T-helper 9 cell (primary cell): ENCODE data around the gene PRCP.
"Not testable (repeated sequence)": the region's sequence is repeated elsewhere in the genome, so short reads cannot be mapped to it uniquely, and the experiment has no call there.

ENCODE experiments used
- DNase-seq: peaks from one replicate; pipeline ENCODE4 v3.0.0-alpha.2; 2020
- total RNA-seq, 2 donors: gene quantifications; one replicate each; lab custom pipeline; 2026; lab: John Stamatoyannopoulos, UW

PRCP gene
- 20.3 to 39.1 reads per million in 2 donors for total RNA-seq

DNA sequence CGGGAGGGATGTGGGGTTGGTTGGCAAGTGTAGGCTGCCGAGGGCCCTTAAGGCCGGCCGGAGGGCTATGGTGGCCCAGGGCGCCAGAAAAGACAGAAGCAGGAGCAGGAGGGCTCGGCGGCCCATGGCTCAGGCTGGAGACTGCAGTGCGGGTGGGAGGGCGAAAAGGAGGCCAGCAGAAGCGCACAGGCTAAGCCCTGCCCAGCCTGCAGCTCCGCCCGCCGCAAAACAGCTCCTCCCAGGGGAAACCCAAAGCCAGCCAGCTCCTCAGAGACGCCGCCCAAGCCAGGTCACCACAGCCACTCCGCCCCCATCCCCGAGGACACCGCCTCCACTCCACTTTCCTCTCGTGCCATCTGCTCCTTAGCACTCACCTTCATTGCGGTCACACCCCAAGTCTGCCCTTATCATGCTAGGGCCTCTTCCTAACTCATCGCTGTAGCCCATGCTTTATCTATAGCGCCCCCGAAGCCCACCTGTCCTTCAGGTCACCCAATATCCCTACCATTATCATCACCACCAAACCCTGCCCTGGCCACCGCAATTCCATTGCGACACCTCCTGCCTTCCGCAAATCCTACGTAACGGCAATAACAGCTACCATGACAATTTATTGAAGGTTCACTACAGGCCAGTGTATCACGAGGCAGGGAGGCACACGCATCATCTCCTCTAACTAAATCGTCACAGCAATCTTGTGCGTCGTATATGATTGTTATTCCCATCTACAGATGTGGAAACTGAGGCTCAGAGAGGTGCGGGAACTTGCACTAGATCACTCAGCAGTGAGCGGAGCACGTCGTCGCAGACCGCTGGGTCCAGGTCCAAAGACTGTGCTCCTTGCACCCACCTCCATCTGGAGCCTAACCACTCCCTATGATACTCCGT lies at the start of gene PRCP:
TSS of gene PRCP (minus strand) at position 154 of the 888 bp plus-strand sequence. CDS start at position 126, 28 bp downstream.
- DNase-seq = peak; percentile 92

- no peak for DNase-seq
Measured at GRCh38 chr11:82949352-82949751, 49.1 kb upstream of the PRCP start.

DNA sequence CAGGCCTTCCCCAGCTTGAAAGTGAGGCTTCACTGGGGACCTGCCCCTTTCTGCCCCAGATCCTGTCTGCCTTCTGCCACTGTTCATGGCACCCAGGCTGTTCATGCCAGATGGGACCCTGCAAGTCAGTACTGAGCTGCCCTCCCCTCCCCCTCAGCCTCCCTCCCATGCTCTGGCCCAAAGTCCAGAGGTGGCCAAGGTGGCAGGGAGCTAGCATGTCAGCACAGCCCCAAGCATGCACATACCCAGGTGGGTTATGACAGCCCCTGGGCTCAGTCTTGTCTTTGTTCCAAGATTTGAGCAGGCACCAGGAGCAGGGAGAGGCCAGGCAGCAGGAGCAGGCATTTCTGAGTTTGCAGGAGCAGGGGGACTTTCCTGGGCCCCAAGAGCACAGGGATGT lies 45.5 kb upstream of the PRCP start:
- DNase-seq = no peak

GRCh38 chr11:82945041-82945440 lies 44.8 kb upstream of the PRCP start:
- not testable (repeated sequence) for DNase-seq

DNA sequence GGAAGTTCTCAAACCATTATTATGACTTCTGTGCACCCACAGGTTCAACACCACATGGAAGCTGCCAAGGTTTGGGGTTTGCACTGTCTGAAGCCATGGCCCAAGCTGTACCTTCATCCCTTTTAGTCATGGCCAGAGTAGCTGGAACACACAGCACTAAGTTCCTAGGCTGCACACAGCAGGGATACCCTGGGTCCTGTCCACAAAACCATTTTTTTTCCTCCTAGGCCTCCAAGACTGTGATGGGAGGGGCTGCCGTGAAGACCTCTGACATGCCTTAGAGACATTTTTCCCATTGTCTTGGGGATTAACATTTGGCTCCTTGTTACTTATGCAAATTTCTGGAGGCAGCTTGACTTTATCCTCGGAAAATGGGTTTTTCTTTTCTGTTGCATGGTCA lies 44.0 kb upstream of the PRCP start:
- no peak for DNase-seq

DNA sequence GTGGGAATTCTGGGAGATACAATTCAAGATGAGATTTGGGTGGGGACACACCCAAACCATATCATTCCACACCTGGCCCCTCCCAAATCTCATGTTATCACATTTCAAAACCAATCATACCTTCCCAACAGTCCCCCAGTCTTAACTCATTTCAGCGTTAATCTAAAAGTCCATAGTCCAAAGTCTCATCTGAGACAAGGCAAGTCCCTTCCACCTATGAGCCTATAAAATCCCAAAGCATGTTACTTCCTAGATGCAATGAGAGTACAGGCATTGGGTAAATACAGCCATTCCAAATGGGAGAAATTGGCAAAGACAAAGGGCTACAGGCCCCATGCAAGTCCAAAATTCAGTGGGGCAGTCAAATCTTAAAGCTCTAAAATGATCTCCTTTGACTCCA lies 43.2 kb upstream of the PRCP start:
- not testable (repeated sequence) for DNase-seq

GRCh38 chr11:82942376-82942775 lies 42.1 kb upstream of the PRCP start:
- DNase-seq = no peak

GRCh38 chr11:82939456-82939855 lies 39.2 kb upstream of the PRCP start:
- no peak for DNase-seq

GRCh38 chr11:82937554-82937953 lies 37.3 kb upstream of the PRCP start:
- DNase-seq = no peak

- DNase-seq = no peak
Measured at GRCh38 chr11:82936261-82936660, 36.0 kb upstream of the PRCP start.

- no peak for DNase-seq
Measured at GRCh38 chr11:82932564-82932963, 32.3 kb upstream of the PRCP start.

DNA sequence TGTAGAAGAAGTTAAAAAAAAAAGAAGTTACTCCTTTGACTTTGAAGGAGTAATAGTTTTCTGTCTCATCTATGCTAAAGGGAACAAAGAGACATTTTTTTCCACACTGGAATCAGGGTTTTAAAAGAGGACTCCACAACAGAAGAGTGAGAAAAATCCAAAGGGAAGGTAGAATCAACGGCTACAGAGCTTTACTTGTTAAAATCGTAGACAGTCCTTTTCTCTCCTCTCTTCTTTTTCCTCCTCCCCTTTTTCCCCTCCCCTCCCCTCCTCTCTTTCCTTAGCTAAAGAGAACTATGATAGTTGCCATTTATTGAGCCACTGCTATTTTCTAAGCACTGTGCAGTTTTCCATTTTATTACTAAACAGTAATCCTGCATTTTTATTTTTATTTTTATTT lies 30.5 kb upstream of the PRCP start:
- DNase-seq = no peak

- DNase-seq = no peak
Measured at GRCh38 chr11:82930229-82930628, 30.0 kb upstream of the PRCP start.

GRCh38 chr11:82929121-82929520 lies 28.9 kb upstream of the PRCP start:
- no peak for DNase-seq

- no peak for DNase-seq
Measured at GRCh38 chr11:82927264-82927880, 27.1 kb upstream of the PRCP start.

GRCh38 chr11:82924522-82925224 lies 24.4 kb upstream of the PRCP start:
- no peak for DNase-seq

DNA sequence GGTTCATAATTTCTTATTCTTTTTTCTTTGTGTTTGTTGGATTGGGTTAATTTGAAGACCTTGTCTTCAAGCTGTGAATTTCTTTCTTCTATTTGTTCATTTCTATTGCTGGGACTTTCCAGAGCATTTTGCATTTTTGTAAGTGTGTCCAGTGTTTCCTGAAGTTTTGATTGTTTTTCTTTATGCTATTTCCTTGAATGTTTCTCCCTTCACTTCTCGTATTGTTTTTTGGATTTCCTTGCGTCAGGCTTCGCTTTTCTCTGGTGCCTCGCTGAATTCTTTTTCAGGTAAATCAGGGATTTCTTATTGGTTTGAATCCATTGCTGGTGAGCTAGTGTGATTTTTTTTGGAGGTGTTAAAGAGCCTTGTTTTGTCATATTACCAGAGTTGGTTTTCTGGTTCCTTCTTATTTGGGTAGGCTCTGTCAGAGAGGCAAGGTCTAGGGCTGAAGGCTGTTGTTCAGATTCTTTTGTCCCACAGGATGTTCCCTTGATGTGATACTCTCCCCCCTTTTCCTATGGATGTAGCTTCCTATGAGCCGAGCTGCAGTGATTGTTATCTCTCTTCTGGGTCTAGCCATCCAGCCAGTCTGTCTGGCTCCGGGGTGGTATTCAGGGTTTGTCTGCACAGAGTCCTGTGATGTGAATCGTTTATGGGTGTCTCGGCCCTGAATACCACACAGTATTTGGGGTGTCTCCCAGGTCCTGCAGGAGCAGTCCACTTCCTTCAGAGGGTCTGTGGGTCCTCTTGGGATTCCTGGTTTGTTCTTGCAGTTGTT lies 22.4 kb upstream of the PRCP start:
- not testable (repeated sequence) for DNase-seq

- not testable (repeated sequence) for DNase-seq
Measured at GRCh38 chr11:82920227-82920626, 20.0 kb upstream of the PRCP start.

DNA sequence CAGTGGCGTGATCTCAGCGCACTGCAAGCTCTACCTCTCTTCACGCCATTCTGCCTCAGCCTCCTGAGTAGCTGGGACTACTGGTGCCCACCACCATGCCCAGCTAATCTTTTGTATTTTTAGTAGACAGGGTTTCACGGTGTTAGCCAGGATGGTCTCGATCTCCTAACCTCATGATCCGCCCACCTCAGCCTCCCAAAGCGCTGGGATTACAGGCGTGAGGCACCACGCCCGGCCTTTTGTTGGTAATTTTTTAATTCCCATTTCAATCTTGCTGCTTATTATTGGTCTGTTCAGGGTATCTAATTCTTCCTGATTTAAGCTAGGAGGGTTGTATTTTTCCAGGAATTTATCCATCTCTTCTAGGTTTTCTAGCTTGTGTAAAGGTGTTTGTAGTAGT lies 19.6 kb upstream of the PRCP start:
- not testable (repeated sequence) for DNase-seq

DNA sequence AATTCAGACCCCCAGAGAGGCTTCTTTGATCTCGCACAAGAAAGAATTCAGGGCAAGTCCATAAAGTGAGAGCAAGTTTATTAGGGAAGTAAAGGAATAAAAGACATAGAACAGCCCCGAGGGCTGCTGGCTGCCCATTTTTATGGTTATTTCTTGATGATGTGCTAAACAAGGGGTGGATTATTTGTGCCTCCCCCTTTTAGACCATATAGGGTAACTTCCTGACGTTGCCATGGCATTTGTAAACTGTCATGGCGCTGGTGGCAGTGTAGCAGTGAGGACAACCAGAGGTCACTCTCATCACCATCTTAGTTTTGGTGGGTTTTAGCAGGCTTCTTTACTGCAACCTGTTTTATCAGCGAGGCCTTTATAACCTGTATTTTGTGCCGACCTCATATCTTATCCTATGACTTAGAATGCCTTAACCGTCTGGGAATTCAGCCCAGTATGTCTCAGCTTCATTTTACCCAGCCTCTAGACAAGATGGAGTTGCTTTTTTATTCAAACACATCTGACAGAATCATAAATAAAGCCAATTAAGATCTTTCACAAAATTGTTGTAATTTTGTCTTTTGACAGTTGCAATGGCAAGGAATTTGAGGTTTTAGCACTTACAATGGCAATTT lies 8.9 kb upstream of the PRCP start:
- DNase-seq = no peak

GRCh38 chr11:82908311-82908710 lies 8.1 kb upstream of the PRCP start:
- no peak for DNase-seq

- DNase-seq = no peak
Measured at GRCh38 chr11:82907371-82907770, 7.1 kb upstream of the PRCP start.
